ENCODE results near the gene GLRX3.

- TF ChIP-seq POLR2A (IDR thresholded peaks at IDR 0.05) = peak; percentile 36 to 64
- peak in 1 of 4 experiments; percentile 41 for TF ChIP-seq CTCF (IDR thresholded peaks at IDR 0.05)
Observed at GRCh38 chr10:130136226-130137089, at the start of gene GLRX3.

Data from uterus (tissue), 2 donors.